Body of pancreas (tissue), 4 donors: ENCODE measurements around the gene LDLRAD2. TPM values are rescaled to one million over a fixed set of nuclear protein-coding genes. Genes with fewer than 3 reads are reported as not detected.
"Not testable (repeated sequence)": the region's sequence is repeated elsewhere in the genome, so short reads cannot be mapped to it uniquely, and the experiment has no call there.

Source experiments
- ATAC-seq: fragments of 150-250 bp; one replicate; pipeline ENCODE4 v1.9.1; 2016
- DNase-seq, 4 donors: peaks; one replicate each; pipeline ENCODE4 v3.0.0-alpha.2; 2019
- H3K27ac ChIP-seq, 4 donors: fragments of 200-600 bp; sonication (generic); 1 replicate in 3 of 4; 2 replicates in 1 of 4; pipeline versions ENCODE4 v1.5.1 to v1.6.1; 2016 to 2019; ENCODE audit warnings: mild to moderate bottlenecking in 1 of 4, mixed read lengths in 1 of 4, moderate library complexity in 1 of 4
- H3K27me3 ChIP-seq, 2 donors: fragments of 200-600 bp; sonication (generic); one replicate each; pipeline ENCODE4 v1.6.0; 2016; ENCODE audit warnings: mild to moderate bottlenecking in 1 of 2
- H3K36me3 ChIP-seq, 2 donors: fragments of 200-600 bp; sonication (generic); replicated peaks in 1 of 2; 2 replicates each; pipeline ENCODE4 v1.5.1; 2016; ENCODE audit warnings: low read depth in 2 of 2; ENCODE audit not compliant: insufficient read depth in 1 of 2
- H3K4me1 ChIP-seq: fragments of 200-600 bp; sonication (generic); one replicate; pipeline ENCODE4 v1.6.0; 2016
- H3K4me3 ChIP-seq, 2 donors: fragments of 200-600 bp; sonication (generic); 1 replicate in 1 of 2; 2 replicates in 1 of 2; pipeline ENCODE4 v1.5.1; 2016 to 2019
- H3K9me3 ChIP-seq, 3 donors: fragments of 200-600 bp; sonication (generic); 1 replicate in 2 of 3; 2 replicates in 1 of 3; pipeline ENCODE4 v1.5.1; 2016
- POLR2A ChIP-seq, 3 donors: fragments of 450-650 bp; IDR thresholded peaks; one replicate each; pipeline ENCODE4 v1.6.1; 2016; ENCODE audit warnings: antibody characterized with exemption in 3 of 3, mild to moderate bottlenecking in 2 of 3
- WGBS, 2 donors: methylation state at CpG; one replicate each; pipeline ENCODE4 v1.1.5; 2017; 5-methylcytosine and 5-hydroxymethylcytosine counted together
- intact Hi-C: fragments of 100-400 bp; cut with DNase I; formaldehyde crosslinking; loops from one replicate; pipeline ENCODE4 v1.15.1; 2023
- total RNA-seq, 2 donors: library from RNA; depleted of rRNA; stranded (reverse); fragments of >200 nt; gene quantifications; one replicate each; pipeline ENCODE4 v1.1.0, GENCODE V29; 2016
- TF ChIP-seq, protein P1 (sequence below), 7 experiments: fragments of 450-650 bp in 4 of 7; fragments of 200-600 bp in 3 of 7; sonication (generic) in 3 of 7; IDR thresholded peaks; one replicate each; pipeline ENCODE4 v1.5.1; 2016 to 2019; ENCODE audit warnings: antibody characterized with exemption in 7 of 7

The LDLRAD2 gene
- total RNA-seq, 2 donors from 2014 or later = 2.3 TPM; not detected in 1

- no peak for DNase-seq
- Histone ChIP-seq H3K9me3 (no peaks in the 10 kb centered on the region), H3K4me3 (no peak overlapping the region), H3K4me1 (no peaks in the 10 kb centered on the region), H3K36me3 (no peaks in the 10 kb centered on the region), H3K27ac (no peak overlapping the region), H3K27me3 (no peaks in the 10 kb centered on the region)
- intact Hi-C loops = no loop called here
- TF ChIP-seq, protein P1, sequence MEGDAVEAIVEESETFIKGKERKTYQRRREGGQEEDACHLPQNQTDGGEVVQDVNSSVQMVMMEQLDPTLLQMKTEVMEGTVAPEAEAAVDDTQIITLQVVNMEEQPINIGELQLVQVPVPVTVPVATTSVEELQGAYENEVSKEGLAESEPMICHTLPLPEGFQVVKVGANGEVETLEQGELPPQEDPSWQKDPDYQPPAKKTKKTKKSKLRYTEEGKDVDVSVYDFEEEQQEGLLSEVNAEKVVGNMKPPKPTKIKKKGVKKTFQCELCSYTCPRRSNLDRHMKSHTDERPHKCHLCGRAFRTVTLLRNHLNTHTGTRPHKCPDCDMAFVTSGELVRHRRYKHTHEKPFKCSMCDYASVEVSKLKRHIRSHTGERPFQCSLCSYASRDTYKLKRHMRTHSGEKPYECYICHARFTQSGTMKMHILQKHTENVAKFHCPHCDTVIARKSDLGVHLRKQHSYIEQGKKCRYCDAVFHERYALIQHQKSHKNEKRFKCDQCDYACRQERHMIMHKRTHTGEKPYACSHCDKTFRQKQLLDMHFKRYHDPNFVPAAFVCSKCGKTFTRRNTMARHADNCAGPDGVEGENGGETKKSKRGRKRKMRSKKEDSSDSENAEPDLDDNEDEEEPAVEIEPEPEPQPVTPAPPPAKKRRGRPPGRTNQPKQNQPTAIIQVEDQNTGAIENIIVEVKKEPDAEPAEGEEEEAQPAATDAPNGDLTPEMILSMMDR (IDR thresholded peaks at IDR 0.05) = no peak
- 85 to 96% methylated on average over 35 to 43 of the region's 44 CpGs for WGBS, 2 donors
- no peak for ATAC-seq
Observed at GRCh38 chr1:21823206-21823979, 11.3 kb downstream of the LDLRAD2 start.

DNA sequence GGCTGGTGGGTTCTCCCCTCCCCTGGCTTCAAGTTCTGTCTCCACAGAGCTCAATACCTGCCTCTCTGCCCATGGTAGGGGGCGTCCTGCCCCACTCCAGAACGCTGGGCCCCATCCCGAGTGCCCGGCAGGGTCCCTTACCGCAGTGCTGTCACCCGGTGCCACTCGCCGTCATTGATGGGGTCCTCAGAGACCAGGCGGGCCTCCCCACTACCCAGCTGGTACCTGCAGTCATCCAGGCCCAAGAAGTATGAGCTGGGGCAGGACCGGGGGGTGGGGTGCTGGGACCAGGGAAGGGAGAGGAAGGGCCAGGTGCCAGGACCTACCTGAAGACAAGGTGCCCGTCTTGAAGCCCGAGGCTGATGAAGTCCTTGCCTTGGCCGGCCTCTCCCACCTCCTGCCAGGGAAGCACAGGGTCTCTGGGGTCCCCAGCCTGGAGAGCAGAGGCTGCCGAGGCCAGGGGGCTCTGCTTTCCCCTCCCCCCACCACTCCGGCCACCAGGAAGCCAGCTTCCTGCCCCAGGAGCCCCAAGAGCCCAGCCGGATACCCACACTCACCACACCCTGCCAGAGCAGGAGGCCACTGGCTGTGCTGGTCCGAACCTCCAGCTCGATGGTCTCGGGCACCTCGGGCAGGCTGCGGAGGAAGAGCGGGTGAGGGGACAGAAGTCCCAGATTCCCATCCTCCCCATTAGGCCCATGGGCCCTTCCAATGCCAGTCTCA lies 12.1 kb downstream of the LDLRAD2 start:
- ATAC-seq (no peak), DNase-seq (no peak)
- no peak for TF ChIP-seq POLR2A (IDR thresholded peaks at IDR 0.05)
- TF ChIP-seq, protein P1 (IDR thresholded peaks at IDR 0.05) = no peak
- no peak overlapping the region for H3K27ac ChIP-seq
- H3K4me1 ChIP-seq = no peaks in the 10 kb centered on the region
- no peak overlapping the region for H3K4me3 ChIP-seq
- H3K9me3 ChIP-seq = no peaks in the 10 kb centered on the region
- peaks cover 0 to 2% of the 10 kb centered on the region in 2 donors for H3K36me3 ChIP-seq
- WGBS, 2 donors = 88 to 100% methylated on average over 5 to 20 of the region's 22 CpGs
- no peaks in the 10 kb centered on the region for H3K27me3 ChIP-seq
- intact Hi-C loops = no loop called here

- no peak for DNase-seq
- Histone ChIP-seq H3K4me3 (no peak overlapping the region), H3K27me3 (no peaks in the 10 kb centered on the region), H3K9me3 (no peaks in the 10 kb centered on the region), H3K4me1 (no peaks in the 10 kb centered on the region), H3K36me3 (peaks cover 0 to 5% of the 10 kb centered on the region in 2 donors), H3K27ac (no peak overlapping the region)
- intact Hi-C loops = no loop called here
- 79 to 95% methylated on average over 2 of the region's 2 CpGs for WGBS, 2 donors
- TF ChIP-seq POLR2A (IDR thresholded peaks at IDR 0.05) = no peak
- TF ChIP-seq, protein P1 (IDR thresholded peaks at IDR 0.05) = no peak
- no peak for ATAC-seq
Observed at GRCh38 chr1:21824926-21825325, 12.9 kb downstream of the LDLRAD2 start.

- 93 to 98% methylated on average over 5 to 7 of the region's 7 CpGs for WGBS, 2 donors
- intact Hi-C loops = no loop called here
- no peaks in the 10 kb centered on the region for H3K9me3 ChIP-seq
- H3K27me3 ChIP-seq = no peaks in the 10 kb centered on the region
- no peaks in the 10 kb centered on the region for H3K4me1 ChIP-seq
- no peak for ATAC-seq
- no peak overlapping the region for H3K27ac ChIP-seq
- H3K4me3 ChIP-seq = no peak overlapping the region
- TF ChIP-seq, protein P1 (IDR thresholded peaks at IDR 0.05) = no peak
- TF ChIP-seq POLR2A (IDR thresholded peaks at IDR 0.05) = no peak
- DNase-seq = no peak
- H3K36me3 ChIP-seq = peaks cover 0 to 5% of the 10 kb centered on the region in 2 donors
Observed at GRCh38 chr1:21825393-21825792, 13.3 kb downstream of the LDLRAD2 start.

GRCh38 chr1:21826694-21827093 lies 14.6 kb downstream of the LDLRAD2 start:
- WGBS, 2 donors = 95 to 97% methylated on average over 10 of the region's 10 CpGs
- DNase-seq, H3K4me3 ChIP-seq, H3K4me1 ChIP-seq, ATAC-seq, H3K36me3 ChIP-seq, H3K9me3 ChIP-seq, H3K27me3 ChIP-seq, intact Hi-C loops, H3K27ac ChIP-seq: not testable (repeated sequence)
